Activated T-helper 17 cell treated with anti-CD3 and anti-CD28 coated beads, Interleukin-2, amount 50 U/mL, for 72 hours (primary cell): ENCODE data around the gene HOXC5. TPM values are rescaled to one million over a fixed set of nuclear protein-coding genes. Genes with fewer than 3 reads are reported as not detected.
"Not testable (repeated sequence)": the region's sequence is repeated elsewhere in the genome, so short reads cannot be mapped to it uniquely, and the experiment has no call there.

Source experiments
- ATAC-seq: fragments of 150-1000 bp; cut with Tn5 transposase; replicated peaks from 2 replicates; pipeline ENCODE4 v1.10.0; 2021; ENCODE audit warnings: mild to moderate bottlenecking, moderate library complexity
- H3K27ac Mint-ChIP-seq: one replicate; pipeline ENCODE4 v1.8.0; 2022; ENCODE audit warnings: mixed read lengths
- H3K27me3 Mint-ChIP-seq: one replicate; pipeline ENCODE4 v1.8.0; 2022; ENCODE audit warnings: mixed read lengths
- H3K36me3 Mint-ChIP-seq: one replicate; pipeline ENCODE4 v1.8.0; 2022; ENCODE audit warnings: low read depth, mild to moderate bottlenecking, mixed read lengths
- H3K4me1 Mint-ChIP-seq: one replicate; pipeline ENCODE4 v1.8.0; 2022; ENCODE audit warnings: mixed read lengths
- H3K4me3 Mint-ChIP-seq: one replicate; pipeline ENCODE4 v1.8.0; 2022; ENCODE audit warnings: mild to moderate bottlenecking, mixed read lengths
- H3K9me3 Mint-ChIP-seq: one replicate; pipeline ENCODE4 v1.8.0; 2022; ENCODE audit warnings: mixed read lengths
- total RNA-seq, 2 donors: library from RNA; stranded (reverse); gene quantifications; one replicate each; pipeline ENCODE4 v1.2.3, GENCODE V29; 2022

The HOXC5 gene
- total RNA-seq, 2 donors from 2014 or later, result not detected

- Mint-ChIP-seq H3K27ac (no peak overlapping the region), H3K36me3 (no peaks in the 10 kb centered on the region), H3K4me1 (peaks cover 5% of the 10 kb centered on the region), H3K4me3 (no peak overlapping the region), H3K9me3 (no peaks in the 10 kb centered on the region), H3K27me3 (peaks cover 78% of the 10 kb centered on the region)
- ATAC-seq, result no peak
Observed at GRCh38 chr12:54058128-54058768, 25.4 kb downstream of the HOXC5 start.

GRCh38 chr12:54059668-54060067, 26.8 kb downstream of the HOXC5 start:
- H3K4me3 Mint-ChIP-seq, result no peak overlapping the region
- no peak for ATAC-seq
- peaks cover 76% of the 10 kb centered on the region for H3K27me3 Mint-ChIP-seq
- H3K9me3 Mint-ChIP-seq, result no peaks in the 10 kb centered on the region
- peaks cover under 1% of the 10 kb centered on the region for H3K4me1 Mint-ChIP-seq
- no peaks in the 10 kb centered on the region for H3K36me3 Mint-ChIP-seq
- H3K27ac Mint-ChIP-seq, result no peak overlapping the region

GRCh38 chr12:54060174-54060974, 27.5 kb downstream of the HOXC5 start:
- H3K9me3 Mint-ChIP-seq, result no peaks in the 10 kb centered on the region
- no peak for ATAC-seq
- no peak overlapping the region for H3K4me3 Mint-ChIP-seq
- H3K36me3 Mint-ChIP-seq, result no peaks in the 10 kb centered on the region
- H3K4me1 Mint-ChIP-seq, result no peaks in the 10 kb centered on the region
- H3K27ac Mint-ChIP-seq, result no peak overlapping the region
- peaks cover 71% of the 10 kb centered on the region for H3K27me3 Mint-ChIP-seq

GRCh38 chr12:54060975-54061778, 28.3 kb downstream of the HOXC5 start:
- Mint-ChIP-seq H3K27me3 (peaks cover 69% of the 10 kb centered on the region), H3K4me3 (no peak overlapping the region), H3K4me1 (no peaks in the 10 kb centered on the region), H3K9me3 (no peaks in the 10 kb centered on the region), H3K36me3 (no peaks in the 10 kb centered on the region), H3K27ac (no peak overlapping the region)
- ATAC-seq, result no peak

GRCh38 chr12:54065677-54066076, 32.8 kb downstream of the HOXC5 start:
- Mint-ChIP-seq H3K27ac (no peak overlapping the region), H3K4me3 (no peak overlapping the region)
- no peak for ATAC-seq

GRCh38 chr12:54066408-54066807, 33.6 kb downstream of the HOXC5 start:
- no peaks in the 10 kb centered on the region for H3K9me3 Mint-ChIP-seq
- no peak overlapping the region for H3K4me3 Mint-ChIP-seq
- no peak for ATAC-seq
- H3K36me3 Mint-ChIP-seq, result no peaks in the 10 kb centered on the region
- H3K27me3 Mint-ChIP-seq, result peaks cover 38% of the 10 kb centered on the region
- no peak overlapping the region for H3K27ac Mint-ChIP-seq
- no peaks in the 10 kb centered on the region for H3K4me1 Mint-ChIP-seq

More at GRCh38 chr12:54065677-54066076, 32.8 kb downstream of the HOXC5 start:
- H3K36me3 Mint-ChIP-seq, result no peaks in the 10 kb centered on the region
- no peaks in the 10 kb centered on the region for H3K9me3 Mint-ChIP-seq
- H3K27me3 Mint-ChIP-seq, result peaks cover 45% of the 10 kb centered on the region
- no peaks in the 10 kb centered on the region for H3K4me1 Mint-ChIP-seq

- Mint-ChIP-seq H3K4me1 (no peaks in the 10 kb centered on the region), H3K9me3 (no peaks in the 10 kb centered on the region), H3K27me3 (peaks cover 22% of the 10 kb centered on the region), H3K4me3 (no peak overlapping the region), H3K27ac (no peak overlapping the region), H3K36me3 (no peaks in the 10 kb centered on the region)
- ATAC-seq, result no peak
Observed at GRCh38 chr12:54068418-54069070, 35.7 kb downstream of the HOXC5 start.

GRCh38 chr12:54071942-54072341, 39.1 kb downstream of the HOXC5 start:
- H3K27ac Mint-ChIP-seq, result no peak overlapping the region
- peaks cover 18% of the 10 kb centered on the region for H3K27me3 Mint-ChIP-seq
- no peaks in the 10 kb centered on the region for H3K9me3 Mint-ChIP-seq
- no peaks in the 10 kb centered on the region for H3K36me3 Mint-ChIP-seq
- no peaks in the 10 kb centered on the region for H3K4me1 Mint-ChIP-seq
- no peak for ATAC-seq
- H3K4me3 Mint-ChIP-seq, result no peak overlapping the region

GRCh38 chr12:54074308-54074707, 41.5 kb downstream of the HOXC5 start:
- H3K27me3 Mint-ChIP-seq, result peaks cover 15% of the 10 kb centered on the region
- H3K4me1 Mint-ChIP-seq, result no peaks in the 10 kb centered on the region
- H3K4me3 Mint-ChIP-seq, result no peak overlapping the region
- H3K36me3 Mint-ChIP-seq, result no peaks in the 10 kb centered on the region
- H3K27ac Mint-ChIP-seq, result no peak overlapping the region
- no peaks in the 10 kb centered on the region for H3K9me3 Mint-ChIP-seq
- no peak for ATAC-seq

- Mint-ChIP-seq H3K27ac (no peak overlapping the region), H3K9me3 (no peaks in the 10 kb centered on the region), H3K36me3 (no peaks in the 10 kb centered on the region), H3K4me3 (no peak overlapping the region), H3K27me3 (peaks cover 16% of the 10 kb centered on the region), H3K4me1 (no peaks in the 10 kb centered on the region)
- no peak for ATAC-seq
Observed at GRCh38 chr12:54075409-54075808, 42.6 kb downstream of the HOXC5 start.

- Mint-ChIP-seq H3K9me3 (no peaks in the 10 kb centered on the region), H3K36me3 (no peaks in the 10 kb centered on the region), H3K4me1 (no peaks in the 10 kb centered on the region), H3K27me3 (peaks cover 19% of the 10 kb centered on the region), H3K27ac (no peak overlapping the region), H3K4me3 (no peak overlapping the region)
- no peak for ATAC-seq
Observed at GRCh38 chr12:54075974-54076373, 43.1 kb downstream of the HOXC5 start.

- not testable (repeated sequence) for H3K27ac Mint-ChIP-seq, H3K9me3 Mint-ChIP-seq, H3K36me3 Mint-ChIP-seq, H3K4me3 Mint-ChIP-seq, ATAC-seq, H3K4me1 Mint-ChIP-seq
- H3K27me3 Mint-ChIP-seq, result peaks cover 26% of the 10 kb centered on the region
Observed at GRCh38 chr12:54077843-54078242, 45.0 kb downstream of the HOXC5 start.

GRCh38 chr12:54079115-54079514, 46.3 kb downstream of the HOXC5 start:
- H3K36me3 Mint-ChIP-seq, H3K27ac Mint-ChIP-seq, H3K9me3 Mint-ChIP-seq, H3K4me3 Mint-ChIP-seq, H3K4me1 Mint-ChIP-seq, ATAC-seq: not testable (repeated sequence)
- H3K27me3 Mint-ChIP-seq, result peaks cover 25% of the 10 kb centered on the region
